Activated CD4-positive, alpha-beta T cell treated with anti-CD3 and anti-CD28 coated beads for 1 hour (primary cell): Measurements from ENCODE around the gene SLC35F4.
"Not testable (repeated sequence)": the region's sequence is repeated elsewhere in the genome, so short reads cannot be mapped to it uniquely, and the experiment has no call there.

Experiments
- DNase-seq: peaks from one replicate; pipeline ENCODE4 v3.0.0-alpha.2; 2020

The SLC35F4 gene

DNA sequence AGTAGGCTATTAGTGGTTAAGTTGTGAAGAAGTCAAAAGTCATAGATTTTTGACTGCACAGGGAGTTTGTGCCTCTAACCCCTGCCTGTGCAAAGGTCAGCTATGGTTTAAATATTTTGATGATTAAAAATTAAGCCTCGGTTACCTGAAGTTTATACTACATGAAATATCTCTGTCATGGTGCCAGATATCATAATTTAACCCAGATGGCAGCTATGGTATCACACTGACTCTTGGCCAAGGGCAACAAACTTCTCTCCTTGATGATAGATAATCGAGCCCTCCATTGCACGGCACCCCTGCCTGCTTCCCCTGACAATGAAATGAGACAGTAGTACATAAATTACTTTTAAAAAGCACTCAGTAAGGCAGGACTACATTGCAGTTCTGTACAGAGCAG, 80.8 kb downstream of the SLC35F4 start:
- no peak for DNase-seq

DNA sequence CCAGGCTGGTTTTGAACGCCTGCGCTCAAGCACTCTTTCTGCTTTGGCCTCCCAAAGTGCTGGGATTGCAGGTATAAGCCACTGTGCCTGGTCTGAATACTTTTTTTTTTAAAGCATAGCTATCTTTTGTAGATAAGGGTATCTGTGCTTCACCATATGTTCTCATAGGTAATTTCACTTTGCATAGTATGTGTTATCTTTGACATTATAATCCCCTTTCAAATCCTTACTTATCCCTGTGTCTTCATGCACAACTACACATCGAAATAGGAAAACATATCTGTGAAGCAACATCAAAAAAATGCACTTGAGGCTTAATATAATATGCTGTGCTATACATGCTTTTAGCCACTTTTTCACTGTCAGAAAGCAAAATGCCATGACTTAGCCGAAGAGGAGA, 94.1 kb downstream of the SLC35F4 start:
- no peak for DNase-seq

DNA sequence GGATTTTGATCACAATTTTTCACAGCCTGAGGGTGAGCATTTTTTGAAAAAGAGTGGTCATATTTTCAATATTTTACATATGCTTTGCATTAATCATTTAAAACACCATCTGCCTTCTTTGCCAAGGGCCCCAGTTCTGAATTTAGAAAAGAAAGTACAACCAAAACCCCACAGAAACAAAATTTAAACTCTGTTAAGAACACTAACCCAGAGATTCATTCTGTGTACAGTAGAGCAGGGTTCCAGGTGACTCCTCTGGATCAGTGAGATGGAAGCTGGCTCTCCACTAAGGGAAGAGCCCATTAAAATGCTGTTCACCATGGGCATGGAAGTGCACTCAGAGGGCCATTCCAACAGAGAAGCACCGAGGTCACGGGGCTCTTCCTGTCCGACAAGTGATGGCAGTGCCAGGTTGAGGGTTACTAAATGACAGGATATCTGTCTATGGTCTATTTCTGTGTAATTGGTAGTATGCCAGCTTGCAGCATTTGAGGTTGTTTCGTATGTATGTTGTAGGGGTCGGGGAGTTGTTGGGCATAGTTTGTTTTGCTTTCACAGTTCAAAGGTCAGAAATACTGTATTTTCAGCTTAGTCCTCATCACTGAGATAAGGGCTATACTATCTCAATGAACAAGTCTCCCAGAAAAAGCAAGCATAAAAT, 95.9 kb downstream of the SLC35F4 start:
- no peak for DNase-seq

DNA sequence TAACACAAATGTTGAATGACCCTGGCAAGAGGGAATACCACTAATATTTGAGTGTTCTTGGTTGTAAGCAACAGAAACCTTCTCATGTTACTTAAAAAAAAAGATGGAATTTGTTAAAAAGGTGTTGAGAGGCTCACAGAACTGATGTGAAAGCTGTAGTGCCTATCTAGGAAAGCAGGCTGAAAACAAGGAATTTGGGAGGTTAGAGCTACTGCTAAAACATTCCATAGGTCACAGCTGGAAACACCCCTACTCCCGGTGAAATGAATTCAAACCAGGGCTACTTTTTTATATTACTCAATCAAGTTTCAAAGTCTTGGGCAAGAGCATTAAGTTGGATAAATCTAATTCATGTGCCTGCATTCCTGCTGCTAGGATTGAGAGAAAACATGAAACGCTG, 104.1 kb downstream of the SLC35F4 start:
- DNase-seq, result no peak

DNA sequence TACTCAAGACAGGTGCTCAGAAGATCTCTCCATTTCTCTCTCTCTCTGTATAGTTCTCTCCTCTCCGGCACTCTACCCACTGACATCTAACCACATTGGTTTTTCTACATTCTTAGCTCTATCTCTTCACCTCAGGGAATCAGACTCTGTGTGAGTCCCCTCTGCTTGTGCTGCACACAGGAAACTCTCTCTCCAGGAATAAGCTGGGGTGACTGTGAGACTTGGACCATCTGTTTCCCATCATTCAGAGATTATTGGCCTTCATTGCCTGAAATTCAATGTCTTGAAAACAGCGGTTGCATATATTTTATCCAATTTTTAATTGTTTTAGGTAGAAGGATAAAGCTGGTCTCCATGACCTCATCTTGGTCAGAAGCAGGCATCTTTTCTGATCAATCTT, 105.0 kb downstream of the SLC35F4 start:
- no peak for DNase-seq

DNA sequence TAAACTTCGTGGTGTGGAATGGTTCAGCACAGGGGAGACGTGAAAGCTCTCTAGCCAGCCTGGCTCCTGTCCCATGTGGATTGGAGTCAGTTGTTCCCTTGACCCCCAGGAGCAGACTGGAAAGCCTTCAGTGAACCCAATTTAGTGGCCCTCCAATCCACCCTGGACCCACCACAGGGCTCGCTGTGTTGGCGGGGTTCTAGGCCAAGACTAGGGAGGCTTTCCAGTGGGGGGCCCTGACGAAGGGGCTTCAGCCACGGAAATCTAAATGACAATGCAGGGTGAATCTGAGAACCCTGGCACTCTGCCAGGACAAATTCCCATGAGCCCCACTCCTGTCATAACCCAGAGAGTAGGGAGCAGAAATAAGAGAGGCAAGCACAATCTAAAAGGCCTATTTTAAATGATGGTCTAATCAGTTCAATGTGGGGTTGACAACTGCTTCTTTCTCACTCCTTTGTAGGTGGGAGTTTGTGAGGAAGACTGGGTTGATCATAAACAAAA, 110.8 kb downstream of the SLC35F4 start:
- no peak for DNase-seq

DNA sequence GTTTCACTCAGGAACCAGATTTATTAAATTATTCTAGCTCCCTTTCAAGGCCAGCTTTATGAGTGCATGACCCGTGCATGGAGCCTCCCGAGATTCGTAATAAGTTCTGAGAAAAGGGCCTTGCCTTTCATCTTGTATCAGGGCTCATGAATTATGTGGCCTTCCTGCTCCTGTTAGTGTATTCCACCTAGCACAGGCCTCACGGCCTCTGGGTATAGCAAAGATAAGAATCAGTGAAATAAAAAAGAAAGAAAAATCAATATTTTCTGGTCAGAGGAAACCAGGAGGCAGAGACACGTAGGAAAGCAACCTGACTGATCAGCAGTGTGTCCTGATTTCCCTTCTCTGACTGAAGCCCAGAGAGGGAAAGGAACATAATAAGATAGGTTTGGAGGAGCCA, 111.4 kb downstream of the SLC35F4 start:
- no peak for DNase-seq

DNA sequence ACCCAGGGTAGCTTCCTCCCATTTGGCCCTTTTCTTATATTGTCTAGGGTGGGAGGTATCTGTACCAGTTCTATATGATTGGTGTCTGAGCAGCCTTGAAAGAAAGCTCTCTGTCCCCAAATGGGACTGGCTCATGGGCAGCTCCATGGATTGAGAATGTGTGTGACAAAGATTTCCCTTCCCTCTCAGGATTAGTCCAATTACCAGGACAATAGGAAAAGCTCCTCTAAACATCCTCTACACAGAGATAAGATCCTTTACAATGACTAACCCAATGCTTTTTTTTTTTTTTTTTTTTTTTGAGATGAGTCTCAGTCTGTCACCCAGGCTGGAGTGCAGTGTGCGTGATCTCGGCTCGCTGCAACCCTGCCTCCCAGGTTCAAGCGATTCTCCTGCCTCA, 112.1 kb downstream of the SLC35F4 start:
- DNase-seq, result no peak

DNA sequence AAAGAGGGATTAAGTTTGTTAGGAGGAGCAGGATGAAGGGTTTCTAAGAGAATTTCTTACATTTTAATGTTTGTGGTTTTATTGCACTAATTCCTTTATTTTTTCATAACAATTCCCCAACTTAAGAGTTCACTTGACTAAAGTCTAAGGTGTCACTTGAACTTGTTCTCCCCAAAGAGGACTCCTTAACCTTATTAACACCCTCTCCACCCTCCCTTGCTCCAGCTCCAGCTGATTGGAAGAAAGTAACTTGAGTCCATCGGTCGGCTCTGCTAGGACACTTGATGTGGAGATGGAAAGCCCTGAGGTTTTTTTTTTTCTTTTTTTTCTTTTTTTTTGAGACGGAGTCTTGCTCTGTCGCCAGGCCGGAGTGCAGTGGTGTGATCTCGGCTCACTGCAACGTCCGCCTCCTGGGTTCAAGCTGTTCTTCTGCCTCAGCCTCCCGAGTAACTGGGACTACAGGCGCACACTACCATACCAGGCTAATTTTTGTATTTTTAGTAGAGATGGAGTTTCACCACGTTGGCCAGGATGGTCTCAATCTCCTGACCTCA, 113.7 kb downstream of the SLC35F4 start:
- not testable (repeated sequence) for DNase-seq

DNA sequence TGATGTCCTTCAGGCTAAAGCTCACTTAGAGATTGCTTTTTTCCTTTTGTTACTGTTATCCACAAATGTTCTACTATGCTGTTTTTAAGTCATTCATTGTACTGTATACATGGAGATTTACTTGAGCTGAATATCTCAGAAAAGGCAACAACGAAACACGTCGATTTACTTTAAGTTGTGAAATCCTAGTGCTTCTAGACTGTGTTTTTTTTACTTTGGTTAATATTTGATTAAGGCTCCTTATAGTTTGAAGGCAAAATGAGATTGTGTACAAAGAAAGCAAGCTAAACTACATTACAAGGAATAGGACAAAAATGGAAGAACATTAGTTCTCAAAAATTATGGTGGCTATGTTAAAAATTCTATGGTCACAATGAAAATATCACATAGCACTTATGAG, 114.5 kb downstream of the SLC35F4 start:
- DNase-seq, result no peak

DNA sequence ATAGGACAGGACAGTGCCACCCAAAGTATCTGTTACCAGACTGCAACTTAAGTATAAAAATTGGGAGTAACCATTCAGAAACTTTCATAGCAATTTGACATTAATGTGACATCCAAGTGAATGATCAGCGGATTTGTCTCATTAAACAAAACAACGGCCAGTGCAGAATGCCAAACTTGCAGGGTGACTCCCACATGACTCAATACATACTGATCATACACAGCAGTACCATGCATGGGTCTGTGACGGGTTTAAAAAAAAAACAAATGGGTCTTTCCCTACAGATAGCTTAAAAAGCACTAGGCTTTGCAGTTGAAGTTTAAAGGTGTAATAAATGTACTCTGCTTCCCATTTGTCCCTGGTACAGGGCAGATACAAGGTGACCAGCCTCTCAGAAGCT, 116.6 kb downstream of the SLC35F4 start:
- no peak for DNase-seq

DNA sequence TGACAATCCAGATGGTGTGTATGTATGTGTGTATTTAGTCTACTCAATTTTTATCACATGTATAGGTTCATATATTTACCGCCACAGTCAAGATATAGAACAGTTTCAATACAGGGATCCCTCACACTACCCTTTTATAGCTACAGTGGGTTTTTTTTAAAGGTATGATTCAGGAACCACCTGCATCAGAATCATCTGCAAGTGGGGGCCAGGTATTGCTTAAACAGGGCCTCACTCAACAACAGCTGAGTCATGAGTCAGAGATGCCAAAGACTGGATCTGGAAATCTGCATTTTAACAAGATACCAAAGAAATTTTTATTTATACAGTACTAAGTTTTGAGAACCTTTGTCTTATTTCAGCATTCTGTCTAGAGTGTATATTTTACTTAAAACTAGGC, 117.6 kb downstream of the SLC35F4 start:
- no peak for DNase-seq

DNA sequence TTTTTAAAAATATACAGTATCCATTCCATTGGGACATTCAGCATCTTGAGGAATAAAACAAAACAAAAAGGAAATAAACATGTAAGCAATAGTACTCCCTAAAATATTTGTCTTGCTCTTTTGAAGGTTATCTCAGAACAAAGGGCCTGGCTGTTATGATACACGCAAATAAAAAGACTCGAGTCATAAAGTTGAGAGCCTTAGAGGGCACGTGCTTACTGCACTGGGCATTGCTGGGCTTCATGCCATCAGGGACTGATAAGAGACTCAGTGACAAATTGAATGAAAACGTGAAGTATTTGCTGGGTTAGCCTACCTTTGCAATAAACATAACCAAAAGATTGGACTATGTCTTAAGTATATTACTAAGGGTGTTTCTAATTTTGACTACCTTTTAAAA, 118.9 kb downstream of the SLC35F4 start:
- no peak for DNase-seq

DNA sequence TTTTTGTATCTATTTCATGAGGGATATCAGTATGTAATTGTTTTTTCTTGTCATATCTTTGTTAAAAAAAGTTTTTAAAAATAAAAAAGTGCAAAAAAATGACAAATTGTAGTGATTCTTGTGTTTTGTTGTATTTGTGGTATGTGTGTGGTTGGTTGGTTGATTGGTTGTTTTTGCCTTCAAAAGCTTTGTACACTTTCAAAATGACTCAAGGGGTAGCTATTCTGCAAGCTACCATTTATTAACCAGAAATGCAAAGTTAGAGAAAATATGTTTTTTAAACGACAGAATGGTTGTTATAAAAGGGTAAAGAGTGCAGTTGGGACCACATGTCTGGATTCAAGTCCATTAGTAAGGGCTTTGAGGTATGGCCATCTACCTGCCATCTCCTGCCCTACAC, 119.3 kb downstream of the SLC35F4 start:
- no peak for DNase-seq

DNA sequence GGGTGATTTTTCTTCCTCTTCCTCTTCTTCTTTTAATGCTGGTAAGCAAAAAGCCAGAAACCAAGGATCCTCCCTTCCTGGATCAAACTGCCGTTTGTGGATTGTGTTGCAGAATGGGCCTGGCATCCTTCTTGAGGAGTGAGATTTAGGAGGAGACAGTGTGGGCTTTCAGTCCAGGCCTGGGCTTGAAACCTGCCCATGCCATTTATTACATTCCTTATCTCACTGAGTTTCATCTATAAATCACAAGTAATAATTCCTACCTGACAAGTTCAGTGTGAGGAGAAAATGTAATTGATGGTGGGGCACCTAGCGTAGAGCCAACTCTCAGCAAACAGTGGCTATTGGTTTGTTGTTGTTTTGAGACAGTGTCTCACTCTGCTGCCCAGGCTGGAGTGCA, 126.4 kb downstream of the SLC35F4 start:
- DNase-seq, result no peak

DNA sequence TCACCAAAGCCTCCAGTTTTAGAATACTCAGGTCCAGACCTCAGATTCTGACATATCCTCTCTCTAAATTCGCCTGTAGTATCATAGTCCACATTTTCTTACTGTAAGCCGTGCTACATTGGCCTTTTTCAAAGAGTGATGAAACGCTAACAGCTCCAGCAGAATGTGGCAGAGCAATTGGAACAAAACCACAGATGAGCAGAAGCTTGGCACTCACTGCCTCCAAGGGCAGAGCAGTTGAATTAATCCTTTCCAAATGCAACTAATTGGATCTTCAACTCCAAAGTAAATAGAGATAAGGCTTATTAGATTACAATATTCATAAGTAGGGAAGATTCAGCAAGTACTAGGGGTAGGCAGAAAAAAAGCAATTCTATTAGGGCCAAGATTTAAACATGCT, 128.3 kb downstream of the SLC35F4 start:
- no peak for DNase-seq

DNA sequence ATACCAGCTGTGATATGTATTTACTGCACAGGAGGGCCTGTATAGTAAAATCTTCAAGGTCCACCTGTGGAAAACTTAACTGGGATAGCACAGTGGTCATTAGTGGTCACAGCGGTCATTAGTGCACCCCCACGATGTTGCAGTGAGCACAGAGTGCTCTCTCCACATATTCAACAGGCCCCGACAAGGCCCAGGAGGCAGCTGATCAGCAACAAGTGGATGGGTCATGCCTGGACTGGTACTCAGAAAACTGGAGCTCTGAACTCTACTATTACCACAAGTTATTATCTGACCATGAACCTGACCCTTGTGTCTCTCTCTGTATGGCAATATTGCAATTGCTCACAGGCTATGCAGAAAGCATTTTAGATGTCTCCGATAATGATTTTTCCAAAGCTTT, 129.5 kb downstream of the SLC35F4 start:
- DNase-seq, result no peak

DNA sequence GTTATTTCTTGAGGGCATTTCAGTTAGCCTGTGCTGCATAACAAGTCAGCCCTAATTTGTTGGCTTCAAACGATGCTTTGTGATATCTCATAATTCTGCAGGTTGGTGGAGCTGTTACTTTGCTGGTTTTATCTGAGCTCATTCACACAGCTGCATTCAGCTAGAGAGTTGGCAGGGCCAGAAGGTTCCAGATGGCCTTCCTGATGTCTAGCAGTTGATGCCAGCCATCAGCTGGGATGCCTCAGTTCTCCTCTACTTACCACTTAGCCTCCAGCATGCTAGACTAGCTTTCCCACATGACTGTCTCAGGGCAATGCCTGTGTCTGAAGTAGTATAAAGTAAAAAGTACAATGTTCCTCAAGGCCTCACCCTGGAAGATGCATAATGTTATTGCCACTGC, 130.6 kb downstream of the SLC35F4 start:
- no peak for DNase-seq

DNA sequence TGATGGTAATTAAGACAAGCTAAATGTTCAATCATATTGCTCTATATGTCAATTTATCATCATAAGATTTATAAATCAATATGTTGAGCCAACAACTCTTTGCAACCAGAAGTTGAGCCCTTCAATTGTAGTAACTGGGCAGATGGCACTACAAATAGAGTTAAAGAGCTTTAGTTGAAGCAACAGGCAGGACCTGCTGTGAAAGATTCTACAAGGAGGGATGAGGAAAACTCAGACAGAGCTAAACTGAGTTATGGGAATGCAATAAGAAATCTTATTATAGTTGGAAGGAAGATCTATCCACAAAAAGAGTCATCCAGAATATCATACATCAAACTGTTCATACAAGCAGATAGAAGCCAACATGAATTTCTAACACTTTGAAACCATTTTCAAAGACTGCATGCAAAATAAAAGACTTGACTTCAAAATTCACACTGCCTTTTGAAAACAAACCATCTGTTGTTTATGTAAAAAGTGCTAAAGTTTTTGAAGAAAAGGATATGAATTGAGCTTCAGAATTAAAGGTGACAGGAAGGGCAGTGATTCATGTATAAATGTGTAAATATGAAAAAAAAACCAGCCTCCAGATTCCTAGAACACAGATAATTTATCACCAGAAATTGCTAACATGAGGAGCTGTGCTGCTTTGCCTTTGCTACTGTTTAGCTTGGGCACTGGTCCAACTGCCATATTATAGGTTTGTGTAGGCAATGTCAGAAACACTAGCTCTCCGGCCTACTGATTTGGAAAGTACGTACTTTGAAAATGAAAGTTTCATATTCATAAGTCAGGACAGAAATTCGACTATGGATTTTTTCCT, 133.2 kb downstream of the SLC35F4 start:
- no peak for DNase-seq

DNA sequence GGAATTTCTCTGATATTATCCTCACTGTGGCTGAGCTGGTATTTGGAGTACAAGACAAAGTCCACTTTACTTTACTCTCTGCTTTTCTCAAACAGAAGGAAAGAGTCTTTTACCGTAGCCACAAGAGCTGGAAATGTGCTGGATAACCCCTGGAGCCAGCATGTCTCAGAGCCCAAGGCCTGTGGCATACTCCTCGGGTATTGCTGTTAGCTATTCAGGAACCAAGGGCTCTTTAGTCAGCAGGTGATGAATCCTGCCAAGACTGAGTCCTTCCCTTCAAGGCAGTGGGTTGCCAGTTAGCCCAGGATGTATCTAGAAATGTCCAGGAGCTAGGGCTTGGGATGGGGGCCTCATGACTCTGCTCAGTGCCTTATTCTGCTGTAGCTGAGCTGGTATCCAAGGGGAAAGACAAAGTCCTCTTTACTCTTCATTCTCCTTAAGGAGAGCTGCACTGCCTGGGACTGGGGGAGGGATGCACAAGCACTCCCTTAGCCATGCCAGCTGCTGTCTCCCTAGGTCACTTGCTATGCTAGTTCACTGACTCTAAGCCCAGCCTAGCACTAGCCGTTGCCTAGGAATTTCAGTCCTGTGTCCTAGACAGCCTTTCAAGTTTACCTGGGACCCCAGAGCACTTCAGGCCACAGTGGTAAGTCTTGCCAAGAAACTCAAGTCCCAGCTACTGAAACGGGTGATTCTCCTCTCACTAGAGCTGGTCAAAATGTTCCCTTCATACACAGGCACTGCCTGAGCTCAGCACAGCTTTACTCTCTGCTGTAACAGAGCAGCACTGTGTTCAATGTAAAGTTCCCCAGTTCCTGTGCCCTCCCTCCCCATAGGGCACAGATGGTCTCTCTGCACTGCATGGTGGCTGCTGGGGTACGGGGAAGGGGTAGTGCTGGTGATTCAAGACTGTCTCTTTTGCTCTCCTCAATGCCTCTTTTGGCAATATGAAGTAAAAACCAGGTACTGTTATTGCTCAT, 136.4 kb downstream of the SLC35F4 start:
- no peak for DNase-seq

DNA sequence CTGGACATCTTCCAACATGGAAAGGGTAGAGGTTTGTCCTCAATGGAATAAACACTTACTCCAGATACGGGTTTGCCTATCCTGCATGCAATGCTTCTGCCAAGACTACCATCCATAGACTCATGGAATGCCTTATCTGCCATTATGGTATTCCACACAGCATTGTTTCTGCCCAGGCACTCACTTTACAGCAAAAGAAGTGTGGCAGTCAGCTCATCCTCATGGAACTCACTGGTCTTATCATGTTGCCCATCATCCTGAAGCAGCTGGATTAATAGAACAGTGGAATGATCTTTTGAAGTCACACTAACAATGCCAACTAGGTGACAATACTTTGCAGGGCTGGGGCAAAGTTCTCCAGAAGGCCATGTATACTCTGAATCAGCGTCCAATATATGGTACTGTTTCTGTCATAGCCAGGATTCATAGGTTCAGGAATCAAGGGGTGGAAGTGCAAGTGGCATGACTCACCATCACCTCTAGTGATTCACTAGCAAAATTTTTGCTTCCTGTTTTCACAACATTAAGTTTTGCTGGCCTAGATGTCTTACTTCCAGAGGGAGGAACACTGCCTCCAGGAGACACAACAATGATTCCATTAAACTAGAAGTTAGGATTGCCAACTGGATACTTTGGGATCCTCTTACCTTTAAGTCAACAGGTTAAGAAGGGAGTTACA, 140.4 kb downstream of the SLC35F4 start:
- DNase-seq, result no peak

DNA sequence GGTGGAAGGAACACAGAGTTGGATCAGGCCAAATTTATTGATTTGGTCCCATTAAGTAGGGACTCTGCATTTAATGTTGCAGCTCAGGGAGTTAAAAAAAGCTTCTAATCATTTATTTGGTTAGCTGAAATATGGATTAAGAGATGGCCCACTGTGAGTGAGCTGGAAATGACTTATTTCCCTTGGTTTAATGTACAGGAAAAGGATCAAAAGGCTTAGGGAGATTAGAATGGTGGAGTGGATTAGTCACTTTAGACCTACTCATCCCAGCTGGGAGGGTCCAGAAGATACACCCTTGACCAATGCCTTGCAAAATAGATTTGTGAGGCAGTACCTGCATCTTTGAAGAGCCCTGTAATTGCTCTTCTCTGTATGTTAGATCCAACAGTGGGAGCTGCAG, 143.8 kb downstream of the SLC35F4 start:
- DNase-seq, result not testable (repeated sequence)
